Spleen (tissue), 11 donors: Measurements from ENCODE around the gene MALAT1. TPM values are rescaled to one million over a fixed set of nuclear protein-coding genes. Genes with fewer than 3 reads are reported as not detected.

Experiments
- DNase-seq: peaks from one replicate; pipeline ENCODE4 v3.0.0-alpha.2; 2020
- H3K27ac ChIP-seq, 8 donors: fragments of 200-600 bp; sonication (generic) in 7 of 8; 1 replicate in 4 of 8; 2 replicates in 4 of 8; pipeline versions ENCODE4 v1.5.0 to v1.8.0; 2016 to 2021; ENCODE audit warnings: inconsistent platforms in 4 of 8, mild to moderate bottlenecking in 4 of 8, moderate library complexity in 1 of 8
- H3K27me3 ChIP-seq, 7 donors: fragments of 200-600 bp; sonication (generic) in 6 of 7; replicated peaks in 1 of 7; 1 replicate in 4 of 7; 2 replicates in 3 of 7; pipeline versions ENCODE4 v1.5.0 to v1.8.0; 2016 to 2021; ENCODE audit warnings: inconsistent platforms in 3 of 7, mild to moderate bottlenecking in 1 of 7
- H3K36me3 ChIP-seq, 6 donors: fragments of 200-600 bp; sonication (generic) in 5 of 6; 1 replicate in 4 of 6; 2 replicates in 2 of 6; pipeline versions ENCODE4 v1.5.0 to v1.8.0; 2016 to 2021; ENCODE audit warnings: inconsistent platforms in 2 of 6
- H3K4me1 ChIP-seq, 6 donors: fragments of 200-600 bp; sonication (generic) in 5 of 6; 1 replicate in 3 of 6; 2 replicates in 3 of 6; pipeline versions ENCODE4 v1.5.0 to v1.8.0; 2016 to 2021; ENCODE audit warnings: inconsistent platforms in 3 of 6
- H3K4me3 ChIP-seq, 8 donors: fragments of 200-600 bp; sonication (generic) in 7 of 8; 1 replicate in 4 of 8; 2 replicates in 4 of 8; pipeline versions ENCODE4 v1.5.0 to v1.8.0; 2016 to 2021; ENCODE audit warnings: inconsistent platforms in 4 of 8, mild to moderate bottlenecking in 4 of 8, moderate library complexity in 2 of 8
- H3K9me3 ChIP-seq, 8 donors: fragments of 200-600 bp; sonication (generic) in 7 of 8; 1 replicate in 4 of 8; 2 replicates in 4 of 8; pipeline versions ENCODE4 v1.5.0 to v1.8.0; 2016 to 2021; ENCODE audit warnings: inconsistent platforms in 4 of 8
- POLR2A ChIP-seq, 3 donors: fragments of 450-650 bp; IDR thresholded peaks; one replicate each; pipeline ENCODE4 v1.5.1; 2017; ENCODE audit warnings: antibody characterized with exemption in 3 of 3, mild to moderate bottlenecking in 1 of 3
- POLR2AphosphoS5 ChIP-seq, 3 donors: sonication (generic); formaldehyde crosslinking; IDR thresholded peaks; one replicate each; pipeline ENCODE4 v1.5.1; 2017; ENCODE audit warnings: antibody characterized with exemption in 3 of 3
- WGBS, 5 donors: extraction: QIAGEN DNeasy Blood & Tissue Kit in 3 of 5; methylation state at CpG; one replicate each; pipeline versions ENCODE4 v1.1.5 to v1.1.7; 2013 to 2018; 5-methylcytosine and 5-hydroxymethylcytosine counted together
- intact Hi-C: fragments of 100-400 bp; cut with DNase I; formaldehyde crosslinking; loops from one replicate; pipeline ENCODE4 v1.15.0; 2023; ENCODE audit warnings: low total_unique reads
- polyA plus RNA-seq, 3 donors: library from polyadenylated mRNA; stranded (reverse); fragments of 200-250 nt; gene quantifications; one replicate each; pipeline ENCODE4 v1.2.1, GENCODE V29; 2013
- total RNA-seq, 7 donors: library from RNA; depleted of rRNA in 3 of 7; stranded (reverse); fragments of >200 nt in 3 of 7; fragmentation: NEBNext Ultra II Directional in 4 of 7; extraction: Animal tissue kit (Norgen Biotek cat#: 25700) in 4 of 7; gene quantifications; one replicate each; pipeline versions ENCODE4 v1.1.0 to v1.2.1, GENCODE V29; 2016 to 2021
- TF ChIP-seq, protein P1 (sequence below), 11 experiments: fragments of 200-600 bp in 7 of 11; fragments of 450-650 bp in 4 of 11; sonication (generic) in 4 of 11; IDR thresholded peaks in 8 of 11; conservative IDR thresholded peaks in 3 of 11; 1 replicate in 7 of 11; 2 replicates in 4 of 11; pipeline versions ENCODE4 v1.4.0 to v1.8.0; 2016 to 2021; ENCODE audit warnings: antibody characterized with exemption in 11 of 11, inconsistent platforms in 4 of 11, mild to moderate bottlenecking in 1 of 11
- donor health status: healthy with polysubstance abuse.
- donor health status: DM: no; HTN: no; CAD: no; lungs with moderate emphysema.
- donor health status: DM: no; HTN: no; CAD: no.
- donor health status: Bipolar disorder and iron deficiency.
- donor health status: healthy.
- donor health status: DM: no; HTN: no; CAD: no.
- donor health status: DM: yes; HTN: yes; CAD: no.

The MALAT1 gene
- total and polyA plus RNA-seq, 10 donors: 111 to 24,490 (median 13,111) TPM

GRCh38 chr11:65502555-65503367, 3.9 kb downstream of the MALAT1 start:
- Histone ChIP-seq H3K9me3 (no peaks in the 10 kb centered on the region), H3K27ac (peak overlapping the region in 7 of 8 donors; percentile 96 to 100 (median 99)), H3K4me3 (peak overlapping the region; percentile 67 to 93 (median 81)), H3K36me3 (peaks cover 0 to 62% (median 52%) of the 10 kb centered on the region in 6 donors), H3K4me1 (peaks cover 31 to 58% (median 47%) of the 10 kb centered on the region in 6 donors), H3K27me3 (no peaks in the 10 kb centered on the region)
- 0 to 1% (median 0%) methylated on average over 6 of the region's 6 CpGs for WGBS, 5 donors
- intact Hi-C loops: no loop called here
- no peak for DNase-seq
- TF ChIP-seq POLR2A (IDR thresholded peaks at IDR 0.05) (peak in 2 of 3 donors; percentile 49 to 70), POLR2AphosphoS5 (IDR thresholded peaks at IDR 0.05) (peak in 1 of 3 donors; percentile 95)
- TF ChIP-seq, protein P1, sequence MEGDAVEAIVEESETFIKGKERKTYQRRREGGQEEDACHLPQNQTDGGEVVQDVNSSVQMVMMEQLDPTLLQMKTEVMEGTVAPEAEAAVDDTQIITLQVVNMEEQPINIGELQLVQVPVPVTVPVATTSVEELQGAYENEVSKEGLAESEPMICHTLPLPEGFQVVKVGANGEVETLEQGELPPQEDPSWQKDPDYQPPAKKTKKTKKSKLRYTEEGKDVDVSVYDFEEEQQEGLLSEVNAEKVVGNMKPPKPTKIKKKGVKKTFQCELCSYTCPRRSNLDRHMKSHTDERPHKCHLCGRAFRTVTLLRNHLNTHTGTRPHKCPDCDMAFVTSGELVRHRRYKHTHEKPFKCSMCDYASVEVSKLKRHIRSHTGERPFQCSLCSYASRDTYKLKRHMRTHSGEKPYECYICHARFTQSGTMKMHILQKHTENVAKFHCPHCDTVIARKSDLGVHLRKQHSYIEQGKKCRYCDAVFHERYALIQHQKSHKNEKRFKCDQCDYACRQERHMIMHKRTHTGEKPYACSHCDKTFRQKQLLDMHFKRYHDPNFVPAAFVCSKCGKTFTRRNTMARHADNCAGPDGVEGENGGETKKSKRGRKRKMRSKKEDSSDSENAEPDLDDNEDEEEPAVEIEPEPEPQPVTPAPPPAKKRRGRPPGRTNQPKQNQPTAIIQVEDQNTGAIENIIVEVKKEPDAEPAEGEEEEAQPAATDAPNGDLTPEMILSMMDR (IDR thresholded peaks at IDR 0.05 in 8 of 11, conservative IDR thresholded peaks at IDR 0.05 in 3 of 11): no peak

DNA sequence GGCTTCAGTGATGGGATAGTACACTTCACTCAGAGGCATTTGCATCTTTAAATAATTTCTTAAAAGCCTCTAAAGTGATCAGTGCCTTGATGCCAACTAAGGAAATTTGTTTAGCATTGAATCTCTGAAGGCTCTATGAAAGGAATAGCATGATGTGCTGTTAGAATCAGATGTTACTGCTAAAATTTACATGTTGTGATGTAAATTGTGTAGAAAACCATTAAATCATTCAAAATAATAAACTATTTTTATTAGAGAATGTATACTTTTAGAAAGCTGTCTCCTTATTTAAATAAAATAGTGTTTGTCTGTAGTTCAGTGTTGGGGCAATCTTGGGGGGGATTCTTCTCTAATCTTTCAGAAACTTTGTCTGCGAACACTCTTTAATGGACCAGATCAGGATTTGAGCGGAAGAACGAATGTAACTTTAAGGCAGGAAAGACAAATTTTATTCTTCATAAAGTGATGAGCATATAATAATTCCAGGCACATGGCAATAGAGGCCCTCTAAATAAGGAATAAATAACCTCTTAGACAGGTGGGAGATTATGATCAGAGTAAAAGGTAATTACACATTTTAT, 4.6 kb downstream of the MALAT1 start:
- Histone ChIP-seq H3K27ac (peak overlapping the region in 7 of 8 donors; percentile 96 to 100 (median 99)), H3K9me3 (no peaks in the 10 kb centered on the region), H3K36me3 (peaks cover 0 to 62% (median 52%) of the 10 kb centered on the region in 6 donors), H3K4me3 (peak overlapping the region; percentile 67 to 93 (median 81)), H3K27me3 (no peaks in the 10 kb centered on the region), H3K4me1 (peaks cover 31 to 65% (median 48%) of the 10 kb centered on the region in 6 donors)
- intact Hi-C loops: no loop called here
- 1 to 3% (median 2%) methylated on average over 3 of the region's 3 CpGs for WGBS, 5 donors
- TF ChIP-seq, protein P1 (IDR thresholded peaks at IDR 0.05 in 8 of 11, conservative IDR thresholded peaks at IDR 0.05 in 3 of 11): no peak
- peak in 1 of 3 donors; percentile 43 for TF ChIP-seq POLR2A (IDR thresholded peaks at IDR 0.05)
- DNase-seq: no peak

DNA sequence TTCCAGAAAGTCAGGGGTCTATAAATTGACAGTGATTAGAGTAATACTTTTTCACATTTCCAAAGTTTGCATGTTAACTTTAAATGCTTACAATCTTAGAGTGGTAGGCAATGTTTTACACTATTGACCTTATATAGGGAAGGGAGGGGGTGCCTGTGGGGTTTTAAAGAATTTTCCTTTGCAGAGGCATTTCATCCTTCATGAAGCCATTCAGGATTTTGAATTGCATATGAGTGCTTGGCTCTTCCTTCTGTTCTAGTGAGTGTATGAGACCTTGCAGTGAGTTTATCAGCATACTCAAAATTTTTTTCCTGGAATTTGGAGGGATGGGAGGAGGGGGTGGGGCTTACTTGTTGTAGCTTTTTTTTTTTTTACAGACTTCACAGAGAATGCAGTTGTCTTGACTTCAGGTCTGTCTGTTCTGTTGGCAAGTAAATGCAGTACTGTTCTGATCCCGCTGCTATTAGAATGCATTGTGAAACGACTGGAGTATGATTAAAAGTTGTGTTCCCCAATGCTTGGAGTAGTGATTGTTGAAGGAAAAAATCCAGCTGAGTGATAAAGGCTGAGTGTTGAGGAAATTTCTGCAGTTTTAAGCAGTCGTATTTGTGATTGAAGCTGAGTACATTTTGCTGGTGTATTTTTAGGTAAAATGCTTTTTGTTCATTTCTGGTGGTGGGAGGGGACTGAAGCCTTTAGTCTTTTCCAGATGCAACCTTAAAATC, 5.3 kb downstream of the MALAT1 start:
- Histone ChIP-seq H3K4me1 (peaks cover 34 to 71% (median 49%) of the 10 kb centered on the region in 6 donors), H3K9me3 (no peaks in the 10 kb centered on the region), H3K27me3 (no peaks in the 10 kb centered on the region), H3K36me3 (peaks cover 0 to 62% (median 52%) of the 10 kb centered on the region in 6 donors), H3K4me3 (peak overlapping the region; percentile 67 to 93 (median 81)), H3K27ac (peak overlapping the region; percentile 49 to 100 (median 98))
- WGBS, 5 donors: 0 to 3% (median 1%) methylated on average over 3 of the region's 3 CpGs
- TF ChIP-seq POLR2AphosphoS5 (IDR thresholded peaks at IDR 0.05): peak in 1 of 3 donors; percentile 75
- TF ChIP-seq, protein P1 (IDR thresholded peaks at IDR 0.05 in 8 of 11, conservative IDR thresholded peaks at IDR 0.05 in 3 of 11): no peak
- peak in 1 of 3 donors; percentile 60 for TF ChIP-seq POLR2A (IDR thresholded peaks at IDR 0.05)
- DNase-seq: no peak
- intact Hi-C loops: no loop called here
